Body of pancreas (tissue), 4 donors: Measurements from ENCODE around the gene HYAL1. TPM values are rescaled to one million over a fixed set of nuclear protein-coding genes. Genes with fewer than 3 reads are reported as not detected.

ENCODE experiments used
- ATAC-seq: fragments of 150-250 bp; one replicate; pipeline ENCODE4 v1.9.1; 2016
- DNase-seq, 4 donors: peaks; one replicate each; pipeline ENCODE4 v3.0.0-alpha.2; 2019
- H3K27ac ChIP-seq, 4 donors: fragments of 200-600 bp; sonication (generic); 1 replicate in 3 of 4; 2 replicates in 1 of 4; pipeline versions ENCODE4 v1.5.1 to v1.6.1; 2016 to 2019; ENCODE audit warnings: mild to moderate bottlenecking in 1 of 4, mixed read lengths in 1 of 4, moderate library complexity in 1 of 4
- H3K27me3 ChIP-seq, 2 donors: fragments of 200-600 bp; sonication (generic); one replicate each; pipeline ENCODE4 v1.6.0; 2016; ENCODE audit warnings: mild to moderate bottlenecking in 1 of 2
- H3K36me3 ChIP-seq, 2 donors: fragments of 200-600 bp; sonication (generic); replicated peaks in 1 of 2; 2 replicates each; pipeline ENCODE4 v1.5.1; 2016; ENCODE audit warnings: low read depth in 2 of 2; ENCODE audit not compliant: insufficient read depth in 1 of 2
- H3K4me1 ChIP-seq: fragments of 200-600 bp; sonication (generic); one replicate; pipeline ENCODE4 v1.6.0; 2016
- H3K4me3 ChIP-seq, 2 donors: fragments of 200-600 bp; sonication (generic); 1 replicate in 1 of 2; 2 replicates in 1 of 2; pipeline ENCODE4 v1.5.1; 2016 to 2019
- H3K9me3 ChIP-seq, 3 donors: fragments of 200-600 bp; sonication (generic); 1 replicate in 2 of 3; 2 replicates in 1 of 3; pipeline ENCODE4 v1.5.1; 2016
- CTCF ChIP-seq, 7 experiments: fragments of 450-650 bp in 4 of 7; fragments of 200-600 bp in 3 of 7; sonication (generic) in 3 of 7; IDR thresholded peaks; one replicate each; pipeline ENCODE4 v1.5.1; 2016 to 2019; ENCODE audit warnings: antibody characterized with exemption in 7 of 7
- POLR2A ChIP-seq, 3 donors: fragments of 450-650 bp; IDR thresholded peaks; one replicate each; pipeline ENCODE4 v1.6.1; 2016; ENCODE audit warnings: antibody characterized with exemption in 3 of 3, mild to moderate bottlenecking in 2 of 3
- WGBS, 2 donors: methylation state at CpG; one replicate each; pipeline ENCODE4 v1.1.5; 2017; 5-methylcytosine and 5-hydroxymethylcytosine counted together
- intact Hi-C: fragments of 100-400 bp; cut with DNase I; formaldehyde crosslinking; loops from one replicate; pipeline ENCODE4 v1.15.1; 2023
- total RNA-seq, 2 donors: library from RNA; depleted of rRNA; stranded (reverse); fragments of >200 nt; gene quantifications; one replicate each; pipeline ENCODE4 v1.1.0, GENCODE V29; 2016

Gene HYAL1
- total RNA-seq, 2 donors from 2014 or later = 13.0 to 20.4 TPM

GRCh38 chr3:50342813-50343633 is 39.6 kb upstream of the HYAL1 start:
- H3K27me3 ChIP-seq = no peaks in the 10 kb centered on the region
- ATAC-seq (no peak), DNase-seq (no peak)
- H3K36me3 ChIP-seq = no peaks in the 10 kb centered on the region
- H3K9me3 ChIP-seq = no peaks in the 10 kb centered on the region
- no peak overlapping the region for H3K4me3 ChIP-seq
- TF ChIP-seq CTCF (IDR thresholded peaks at IDR 0.05) (no peak), POLR2A (IDR thresholded peaks at IDR 0.05) (no peak)
- 76 to 84% methylated on average over 7 to 13 of the region's 13 CpGs for WGBS, 2 donors
- H3K4me1 ChIP-seq = peaks cover 25% of the 10 kb centered on the region
- intact Hi-C loops = loop anchor here (10.0 kb wide), 1 partner anchor 202 kb away; no protein-coding TSS in a partner anchor
- H3K27ac ChIP-seq = no peak overlapping the region

- no peak overlapping the region for H3K27ac ChIP-seq
- no peaks in the 10 kb centered on the region for H3K9me3 ChIP-seq
- no peak for TF ChIP-seq CTCF (IDR thresholded peaks at IDR 0.05)
- TF ChIP-seq POLR2A (IDR thresholded peaks at IDR 0.05) = no peak
- H3K4me1 ChIP-seq = peaks cover 21% of the 10 kb centered on the region
- DNase-seq (no peak), ATAC-seq (no peak)
- 88 to 89% methylated on average over 10 to 13 of the region's 13 CpGs for WGBS, 2 donors
- no peak overlapping the region for H3K4me3 ChIP-seq
- H3K27me3 ChIP-seq = no peaks in the 10 kb centered on the region
- H3K36me3 ChIP-seq = no peaks in the 10 kb centered on the region
- intact Hi-C loops = loop anchor here (10.0 kb wide), 1 partner anchor 203 kb away; no protein-coding TSS in a partner anchor
Measured at GRCh38 chr3:50341996-50342650, 38.7 kb upstream of the HYAL1 start.

- 88 to 98% methylated on average over 5 to 9 of the region's 9 CpGs for WGBS, 2 donors
- no peak overlapping the region for H3K4me3 ChIP-seq
- DNase-seq (no peak), ATAC-seq (no peak)
- no peak for TF ChIP-seq POLR2A (IDR thresholded peaks at IDR 0.05)
- TF ChIP-seq CTCF (IDR thresholded peaks at IDR 0.05) = no peak
- H3K36me3 ChIP-seq = no peaks in the 10 kb centered on the region
- intact Hi-C loops = loop anchor here (10.0 kb wide), 1 partner anchor 203 kb away; no protein-coding TSS in a partner anchor
- no peaks in the 10 kb centered on the region for H3K27me3 ChIP-seq
- H3K4me1 ChIP-seq = peaks cover 21% of the 10 kb centered on the region
- H3K9me3 ChIP-seq = no peaks in the 10 kb centered on the region
- peak overlapping the region in 1 of 4 donors; percentile 45 for H3K27ac ChIP-seq
Measured at GRCh38 chr3:50341537-50341936, 38.2 kb upstream of the HYAL1 start.

GRCh38 chr3:50340448-50341329 is 37.3 kb upstream of the HYAL1 start, which contains the start of gene RASSF1:
Gene RASSF1 (minus strand): TSS chr3:50340836. CDS start chr3:50340805, 31 bp downstream.
- 25 to 78% methylated on average over 6 to 83 of the region's 85 CpGs for WGBS, 2 donors
- Histone ChIP-seq H3K4me3 (no peak within 1 kb of the TSS), H3K27me3 (no peaks in the 10 kb centered on the region), H3K4me1 (peaks cover 25% of the 10 kb centered on the region), H3K36me3 (no peaks in the 10 kb centered on the region), H3K9me3 (no peaks in the 10 kb centered on the region), H3K27ac (peak within 1 kb of the TSS in 2 of 4 donors; percentile 45 to 99)
- TF ChIP-seq POLR2A (IDR thresholded peaks at IDR 0.05) (peak in 1 of 3 donors; percentile 61), CTCF (IDR thresholded peaks at IDR 0.05) (no peak)
- DNase-seq (peak in 2 of 4 donors; percentile 54 to 66), ATAC-seq (no peak)
- intact Hi-C loops = loop anchor here (10.0 kb wide), 1 partner anchor 204 kb away; no protein-coding TSS in a partner anchor
